Measurements from ENCODE around the gene YES1. TPM values are rescaled to one million over a fixed set of nuclear protein-coding genes. Genes with fewer than 3 reads are reported as not detected.

The YES1 gene
- total and polyA plus RNA-seq, 4 donors: 12.5 to 57.6 (median 21.9) TPM

GRCh38 chr18:832085-832681 is 20.1 kb upstream of the YES1 start:
- Histone ChIP-seq H3K9me3 (ENCODE audit: control insufficient read depth in 4 of 4, low read length in 3 of 4) (no peaks in the 10 kb centered on the region), H3K9ac (ENCODE audit: low read depth in 1 of 2, low read length in 2 of 2) (peak overlapping the region in 1 of 2 donors; percentile 39), H3K27ac (ENCODE audit: low read depth in 1 of 2, low read length in 2 of 2) (peak overlapping the region; percentile 17 to 59), H3K36me3 (ENCODE audit: control insufficient read depth in 4 of 4, insufficient read depth in 3 of 4, low read depth in 1 of 4, low read length in 3 of 4) (no peaks in the 10 kb centered on the region), H3K27me3 (ENCODE audit: control insufficient read depth in 4 of 4, insufficient read depth in 4 of 4, low read length in 3 of 4) (no peaks in the 10 kb centered on the region), H3K4me3 (ENCODE audit: low read depth in 1 of 3, low read length in 3 of 3) (peak overlapping the region in 1 of 3 donors; percentile 28), H3K4me1 (ENCODE audit: control insufficient read depth in 4 of 4, insufficient read depth in 4 of 4, low read length in 3 of 4) (peaks cover 0 to 20% (median 16%) of the 10 kb centered on the region in 4 donors)
- peak; percentile 61 for DNase-seq (ENCODE audit: low spot score)
- 17% methylated on average over 16 of the region's 16 CpGs for WGBS
- TF ChIP-seq NR2F2 (IDR thresholded peaks at IDR 0.05): peak; percentile 89
- no peak for TF ChIP-seq ZBTB33 (IDR thresholded peaks at IDR 0.05)
- peak; percentile 80 to 85 for TF ChIP-seq RXRA (IDR thresholded peaks at IDR 0.05)
- no peak for TF ChIP-seq REST (IDR thresholded peaks at IDR 0.05)
- TF ChIP-seq RAD21 (IDR thresholded peaks at IDR 0.05): peak; percentile 69 to 78
- TF ChIP-seq MAX (IDR thresholded peaks at IDR 0.05): peak; percentile 44
- peak; percentile 65 for TF ChIP-seq SP1 (IDR thresholded peaks at IDR 0.05)
- TF ChIP-seq ATF3 (IDR thresholded peaks at IDR 0.05): no peak
- TF ChIP-seq TAF1 (conservative IDR thresholded peaks at IDR 0.05): no peak
- TF ChIP-seq JUND (IDR thresholded peaks at IDR 0.05): no peak
- TF ChIP-seq, protein P1, sequence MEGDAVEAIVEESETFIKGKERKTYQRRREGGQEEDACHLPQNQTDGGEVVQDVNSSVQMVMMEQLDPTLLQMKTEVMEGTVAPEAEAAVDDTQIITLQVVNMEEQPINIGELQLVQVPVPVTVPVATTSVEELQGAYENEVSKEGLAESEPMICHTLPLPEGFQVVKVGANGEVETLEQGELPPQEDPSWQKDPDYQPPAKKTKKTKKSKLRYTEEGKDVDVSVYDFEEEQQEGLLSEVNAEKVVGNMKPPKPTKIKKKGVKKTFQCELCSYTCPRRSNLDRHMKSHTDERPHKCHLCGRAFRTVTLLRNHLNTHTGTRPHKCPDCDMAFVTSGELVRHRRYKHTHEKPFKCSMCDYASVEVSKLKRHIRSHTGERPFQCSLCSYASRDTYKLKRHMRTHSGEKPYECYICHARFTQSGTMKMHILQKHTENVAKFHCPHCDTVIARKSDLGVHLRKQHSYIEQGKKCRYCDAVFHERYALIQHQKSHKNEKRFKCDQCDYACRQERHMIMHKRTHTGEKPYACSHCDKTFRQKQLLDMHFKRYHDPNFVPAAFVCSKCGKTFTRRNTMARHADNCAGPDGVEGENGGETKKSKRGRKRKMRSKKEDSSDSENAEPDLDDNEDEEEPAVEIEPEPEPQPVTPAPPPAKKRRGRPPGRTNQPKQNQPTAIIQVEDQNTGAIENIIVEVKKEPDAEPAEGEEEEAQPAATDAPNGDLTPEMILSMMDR (IDR thresholded peaks at IDR 0.05; ENCODE audit: low read depth, low read length, missing input control): peak; percentile 38
- TF ChIP-seq HNF4G (IDR thresholded peaks at IDR 0.05): peak; percentile 23
- TF ChIP-seq HNF4A (conservative IDR thresholded peaks at IDR 0.05): peak; percentile 70 to 73
- TF ChIP-seq GABPA (IDR thresholded peaks at IDR 0.05 in 1 of 2, conservative IDR thresholded peaks at IDR 0.05 in 1 of 2): no peak
- TF ChIP-seq YY1 (IDR thresholded peaks at IDR 0.05): peak; percentile 28
- no peak for TF ChIP-seq FOXA2 (IDR thresholded peaks at IDR 0.05)
- no peak for TF ChIP-seq FOXA1 (IDR thresholded peaks at IDR 0.05)
- no peak for TF ChIP-seq EGR1 (IDR thresholded peaks at IDR 0.05; ENCODE audit: low read depth in 2 of 2)

Measured in liver (tissue), 9 donors.